HEK293 (cell line): ENCODE results near the gene EPHA4.

Source experiments
- CTCF ChIA-PET: fragments of 350-600 bp; formaldehyde crosslinking; extraction: SDS; loops from one replicate; lab custom pipeline; 2021; ENCODE audit warnings: antibody characterized with exemption; lab: Yijun Ruan, JAX
- POLR2A ChIA-PET: fragments of 300-600 bp; formaldehyde crosslinking; extraction: SDS; loops from one replicate; lab custom pipeline; 2020; ENCODE audit warnings: antibody characterized with exemption, inconsistent platforms; lab: Yijun Ruan, JAX
- H3K27ac ChIP-seq: fragments of 200-500 bp; sonication (Bioruptor generic); 2 replicates; pipeline ENCODE4 v1.5.1; 2014; ENCODE audit warnings: low read depth, low read length, control low read depth, inconsistent platforms; ENCODE audit errors: extremely low read depth
- H3K36me3 ChIP-seq, 2 experiments: fragments of 200-500 bp in 1 of 2; sonication (Bioruptor generic) in 1 of 2; 1 replicate in 1 of 2; 2 replicates in 1 of 2; pipeline ENCODE4 v1.5.1; 2014 to 2017; ENCODE audit warnings: inconsistent platforms in 2 of 2, low read length in 2 of 2; ENCODE audit not compliant: control insufficient read depth in 2 of 2, insufficient read depth in 1 of 2
- H3K4me1 ChIP-seq: fragments of 200-500 bp; sonication (Bioruptor generic); 2 replicates; pipeline ENCODE4 v1.5.1; 2014; ENCODE audit warnings: mild to moderate bottlenecking, low read length, inconsistent platforms; ENCODE audit not compliant: control insufficient read depth, insufficient read depth
- H3K4me3 ChIP-seq: 2 replicates; pipeline ENCODE4 v1.5.1; 2011; ENCODE audit warnings: low read depth, mild to moderate bottlenecking, control low read depth, low read length, moderate library complexity
- H3K9me3 ChIP-seq: fragments of 200-500 bp; sonication (Bioruptor generic); 2 replicates; pipeline ENCODE4 v1.5.1; 2014; ENCODE audit warnings: low read depth, low read length, inconsistent platforms; ENCODE audit not compliant: control insufficient read depth, insufficient read depth
- BCL11A ChIP-seq: fragments of 450-650 bp; formaldehyde crosslinking; IDR thresholded peaks from 2 replicates; pipeline ENCODE4 v1.5.1; 2016; ENCODE audit warnings: low read depth, missing biosample characterization, missing genetic modification characterization
- GLI4 ChIP-seq: fragments of 450-650 bp; formaldehyde crosslinking; IDR thresholded peaks from 2 replicates; pipeline ENCODE4 v1.5.1; 2016; ENCODE audit warnings: missing biosample characterization, missing genetic modification characterization
- KLF1 ChIP-seq: fragments of 450-650 bp; formaldehyde crosslinking; IDR thresholded peaks from 2 replicates; pipeline ENCODE4 v1.5.1; 2016; ENCODE audit warnings: missing biosample characterization, missing genetic modification characterization
- OSR2 ChIP-seq: fragments of 450-650 bp; formaldehyde crosslinking; IDR thresholded peaks from 2 replicates; pipeline ENCODE4 v1.5.1; 2016; ENCODE audit warnings: missing biosample characterization, missing genetic modification characterization
- RBAK ChIP-seq: fragments of 450-650 bp; formaldehyde crosslinking; IDR thresholded peaks from 2 replicates; pipeline ENCODE4 v1.5.1; 2016; ENCODE audit warnings: missing biosample characterization, missing genetic modification characterization
- ZBTB20 ChIP-seq: fragments of 450-650 bp; formaldehyde crosslinking; IDR thresholded peaks from 2 replicates; pipeline ENCODE4 v1.5.1; 2016; ENCODE audit warnings: missing biosample characterization, missing genetic modification characterization
- ZBTB21 ChIP-seq: fragments of 450-650 bp; formaldehyde crosslinking; IDR thresholded peaks from 2 replicates; pipeline ENCODE4 v1.5.1; 2017; ENCODE audit warnings: missing biosample characterization, missing genetic modification characterization
- ZBTB8A ChIP-seq: fragments of 450-650 bp; formaldehyde crosslinking; IDR thresholded peaks from 2 replicates; pipeline ENCODE4 v1.5.1; 2016; ENCODE audit warnings: missing biosample characterization, missing genetic modification characterization
- ZFP3 ChIP-seq: fragments of 450-650 bp; formaldehyde crosslinking; IDR thresholded peaks from 2 replicates; pipeline ENCODE4 v1.5.1; 2016; ENCODE audit warnings: low read depth, missing biosample characterization, missing genetic modification characterization
- ZIC2 ChIP-seq: fragments of 450-650 bp; formaldehyde crosslinking; IDR thresholded peaks from 2 replicates; pipeline ENCODE4 v1.5.1; 2016; ENCODE audit warnings: missing biosample characterization, missing genetic modification characterization
- ZNF121 ChIP-seq: fragments of 450-650 bp; formaldehyde crosslinking; IDR thresholded peaks from 2 replicates; pipeline ENCODE4 v1.5.1; 2016; ENCODE audit warnings: missing biosample characterization, missing genetic modification characterization
- ZNF223 ChIP-seq: fragments of 450-650 bp; formaldehyde crosslinking; IDR thresholded peaks from 2 replicates; pipeline ENCODE4 v1.5.1; 2016; ENCODE audit warnings: missing biosample characterization, missing genetic modification characterization
- ZNF302 ChIP-seq: fragments of 450-650 bp; formaldehyde crosslinking; IDR thresholded peaks from 2 replicates; pipeline ENCODE4 v1.5.1; 2016; ENCODE audit warnings: missing biosample characterization, missing genetic modification characterization, low read depth
- ZNF391 ChIP-seq: fragments of 450-650 bp; formaldehyde crosslinking; IDR thresholded peaks from 2 replicates; pipeline ENCODE4 v1.5.1; 2016; ENCODE audit warnings: low read depth, missing biosample characterization, missing genetic modification characterization, borderline replicate concordance
- ZNF530 ChIP-seq: fragments of 450-650 bp; formaldehyde crosslinking; IDR thresholded peaks from 2 replicates; pipeline ENCODE4 v1.5.1; 2016; ENCODE audit warnings: low read depth, missing biosample characterization, missing genetic modification characterization
- ZNF561 ChIP-seq: fragments of 450-650 bp; IDR thresholded peaks from 2 replicates; pipeline ENCODE4 v1.5.1; 2018; ENCODE audit warnings: missing biosample characterization, missing genetic modification characterization, borderline replicate concordance
- ZNF596 ChIP-seq: fragments of 450-650 bp; IDR thresholded peaks from 2 replicates; pipeline ENCODE4 v1.5.0; 2018; ENCODE audit warnings: missing biosample characterization, mild to moderate bottlenecking, missing genetic modification characterization, moderate library complexity
- ZNF624 ChIP-seq: fragments of 450-650 bp; formaldehyde crosslinking; IDR thresholded peaks from 2 replicates; pipeline ENCODE4 v1.5.1; 2017; ENCODE audit warnings: missing biosample characterization, missing genetic modification characterization
- ZNF664 ChIP-seq: fragments of 450-650 bp; formaldehyde crosslinking; IDR thresholded peaks from 2 replicates; pipeline ENCODE4 v1.5.1; 2016; ENCODE audit warnings: missing biosample characterization, missing genetic modification characterization
- ZNF747 ChIP-seq: fragments of 450-650 bp; formaldehyde crosslinking; IDR thresholded peaks from 2 replicates; pipeline ENCODE4 v1.5.1; 2016; ENCODE audit warnings: missing biosample characterization, missing genetic modification characterization
- ZNF791 ChIP-seq: fragments of 450-650 bp; formaldehyde crosslinking; IDR thresholded peaks from 2 replicates; pipeline ENCODE4 v1.5.1; 2016; ENCODE audit warnings: missing biosample characterization, missing genetic modification characterization
- ZSCAN16 ChIP-seq: fragments of 450-650 bp; formaldehyde crosslinking; IDR thresholded peaks from 2 replicates; pipeline ENCODE4 v1.5.1; 2016; ENCODE audit warnings: missing biosample characterization, missing genetic modification characterization
- TF ChIP-seq, protein P1 (sequence below): fragments of 450-650 bp; formaldehyde crosslinking; IDR thresholded peaks from 2 replicates; pipeline ENCODE4 v1.5.1; 2016; ENCODE audit warnings: missing biosample characterization, missing genetic modification characterization
- TF ChIP-seq, protein P2 (sequence below): fragments of 450-650 bp; formaldehyde crosslinking; IDR thresholded peaks from 2 replicates; pipeline ENCODE4 v1.5.1; 2016; ENCODE audit warnings: missing biosample characterization, missing genetic modification characterization, low read depth
- TF ChIP-seq, protein P3 (sequence below): fragments of 450-650 bp; formaldehyde crosslinking; IDR thresholded peaks from 2 replicates; pipeline ENCODE4 v1.5.1; 2016; ENCODE audit warnings: missing biosample characterization, missing genetic modification characterization

The EPHA4 gene

DNA sequence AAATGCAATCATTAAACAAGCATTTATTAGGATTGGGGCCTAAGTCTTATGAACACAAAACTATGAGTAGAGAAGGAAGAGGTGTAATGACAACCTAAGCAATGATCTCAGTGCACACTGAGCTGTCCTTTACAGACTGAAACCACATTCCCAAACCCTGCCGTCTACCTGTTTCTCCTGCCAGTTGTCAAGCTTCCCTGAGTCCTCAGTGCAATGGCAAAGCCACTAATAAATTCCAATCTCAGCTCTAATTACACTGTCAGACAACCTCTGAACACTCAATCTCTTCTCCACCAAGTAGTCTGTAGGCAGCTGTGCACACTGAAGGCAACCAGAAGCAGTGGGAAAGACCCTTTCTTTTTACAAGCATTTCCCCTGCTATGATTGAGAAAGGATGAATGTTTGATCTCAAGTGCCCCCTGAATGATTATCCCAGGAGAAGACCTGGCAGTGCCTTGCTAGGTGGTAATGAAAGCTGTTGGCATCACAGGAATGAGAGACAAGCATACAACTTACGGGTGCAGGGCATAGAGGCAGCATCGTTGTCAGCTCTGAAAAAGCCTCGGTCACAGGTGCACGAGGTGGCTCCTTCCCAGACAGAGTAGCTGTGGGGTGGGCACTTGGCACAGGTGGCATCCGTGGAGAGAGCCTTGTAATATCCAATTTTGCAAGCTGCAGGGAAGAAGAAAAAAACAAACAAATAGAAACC, 71.4 kb downstream of the EPHA4 start (continued):
- TF ChIP-seq ZNF747 (tag by site-specific recombination) (no peak), ZBTB20 (no peak), RBAK (no peak)
- TF ChIP-seq, all 188 proteins: peak for 0

DNA sequence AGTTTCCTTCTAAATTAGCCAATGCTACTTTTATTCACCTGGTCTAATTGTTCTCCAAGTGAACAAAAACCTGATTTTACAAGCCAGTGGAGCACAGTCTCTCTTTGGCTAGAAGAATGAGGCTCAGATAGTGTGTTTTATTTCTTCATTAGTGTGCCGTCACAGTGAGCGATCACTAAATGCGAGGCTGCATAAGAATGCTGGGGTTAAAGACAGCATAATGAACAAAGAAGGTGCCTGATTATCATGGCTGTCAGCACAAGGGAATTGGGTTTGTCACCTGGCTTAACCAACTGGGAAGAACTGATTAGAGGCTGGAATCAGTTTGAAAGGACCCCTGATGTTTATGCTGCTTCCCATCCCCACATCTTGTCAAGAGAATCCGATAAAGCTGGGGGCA, 76.4 kb downstream of the EPHA4 start:
- Histone ChIP-seq H3K36me3 (peaks cover 0 to 8% of the 10 kb centered on the region in 2 experiments; a peak in 2 of 3 replicates), H3K27ac (no peak overlapping the region), H3K9me3 (no peaks in the 10 kb centered on the region)
- CTCF ChIA-PET = no interaction called here
- TF ChIP-seq ZNF664 (tag by site-specific recombination) = no peak
- TF ChIP-seq ZNF223 = no peak
- no peak for TF ChIP-seq ZNF391 (tag by site-specific recombination)
- no peak for TF ChIP-seq ZBTB8A (tag by site-specific recombination)
- no peak for TF ChIP-seq KLF1 (tag by site-specific recombination)
- TF ChIP-seq, protein P1, sequence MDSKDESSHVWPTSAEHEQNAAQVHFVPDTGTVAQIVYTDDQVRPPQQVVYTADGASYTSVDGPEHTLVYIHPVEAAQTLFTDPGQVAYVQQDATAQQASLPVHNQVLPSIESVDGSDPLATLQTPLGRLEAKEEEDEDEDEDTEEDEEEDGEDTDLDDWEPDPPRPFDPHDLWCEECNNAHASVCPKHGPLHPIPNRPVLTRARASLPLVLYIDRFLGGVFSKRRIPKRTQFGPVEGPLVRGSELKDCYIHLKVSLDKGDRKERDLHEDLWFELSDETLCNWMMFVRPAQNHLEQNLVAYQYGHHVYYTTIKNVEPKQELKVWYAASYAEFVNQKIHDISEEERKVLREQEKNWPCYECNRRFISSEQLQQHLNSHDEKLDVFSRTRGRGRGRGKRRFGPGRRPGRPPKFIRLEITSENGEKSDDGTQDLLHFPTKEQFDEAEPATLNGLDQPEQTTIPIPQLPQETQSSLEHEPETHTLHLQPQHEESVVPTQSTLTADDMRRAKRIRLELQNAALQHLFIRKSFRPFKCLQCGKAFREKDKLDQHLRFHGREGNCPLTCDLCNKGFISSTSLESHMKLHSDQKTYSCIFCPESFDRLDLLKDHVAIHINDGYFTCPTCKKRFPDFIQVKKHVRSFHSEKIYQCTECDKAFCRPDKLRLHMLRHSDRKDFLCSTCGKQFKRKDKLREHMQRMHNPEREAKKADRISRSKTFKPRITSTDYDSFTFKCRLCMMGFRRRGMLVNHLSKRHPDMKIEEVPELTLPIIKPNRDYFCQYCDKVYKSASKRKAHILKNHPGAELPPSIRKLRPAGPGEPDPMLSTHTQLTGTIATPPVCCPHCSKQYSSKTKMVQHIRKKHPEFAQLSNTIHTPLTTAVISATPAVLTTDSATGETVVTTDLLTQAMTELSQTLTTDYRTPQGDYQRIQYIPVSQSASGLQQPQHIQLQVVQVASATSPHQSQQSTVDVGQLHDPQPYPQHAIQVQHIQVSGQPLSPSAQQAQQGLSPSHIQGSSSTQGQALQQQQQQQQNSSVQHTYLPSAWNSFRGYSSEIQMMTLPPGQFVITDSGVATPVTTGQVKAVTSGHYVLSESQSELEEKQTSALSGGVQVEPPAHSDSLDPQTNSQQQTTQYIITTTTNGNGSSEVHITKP (tag by site-specific recombination) = no peak
- TF ChIP-seq ZSCAN16 (tag by site-specific recombination) = no peak
- TF ChIP-seq, all 188 proteins: peak for 0
- Histone ChIP-seq H3K4me1 (peaks cover 6% of the 10 kb centered on the region), H3K4me3 (no peak overlapping the region)
- POLR2A ChIA-PET = no interaction called here

DNA sequence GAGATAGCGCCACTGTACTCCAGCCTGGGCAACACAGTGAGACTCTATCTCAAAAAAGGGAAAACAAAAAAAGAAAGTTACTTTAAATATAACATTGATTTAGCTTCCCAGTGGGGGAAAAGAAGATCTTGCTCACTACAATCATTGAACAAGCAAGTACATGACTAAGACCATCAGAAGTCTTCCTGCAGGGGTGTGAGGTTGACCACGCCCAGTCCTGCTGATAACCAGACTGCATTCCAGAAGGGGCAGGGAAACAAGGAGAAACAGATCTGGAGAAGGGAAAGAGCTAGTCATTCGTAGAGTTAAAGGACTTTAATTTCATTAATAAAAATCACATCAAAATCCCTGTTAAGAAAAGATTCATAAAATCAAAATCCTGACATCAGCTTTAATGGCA, 77.5 kb downstream of the EPHA4 start:
- TF ChIP-seq GLI4 (tag by site-specific recombination) (no peak), ZNF121 (tag by site-specific recombination) (0 out of 2 replicates have a peak, but pooled peaks have one; percentile 26), KLF1 (tag by site-specific recombination) (peak; percentile 83)
- H3K9me3 ChIP-seq = no peaks in the 10 kb centered on the region
- H3K4me3 ChIP-seq = no peak overlapping the region
- H3K36me3 ChIP-seq = no peaks in the 10 kb centered on the region; a peak in 1 of 3 replicates
- H3K4me1 ChIP-seq = peaks cover 6% of the 10 kb centered on the region
- ChIA-PET CTCF (no interaction called here), POLR2A (no interaction called here)
- no peak overlapping the region for H3K27ac ChIP-seq

DNA sequence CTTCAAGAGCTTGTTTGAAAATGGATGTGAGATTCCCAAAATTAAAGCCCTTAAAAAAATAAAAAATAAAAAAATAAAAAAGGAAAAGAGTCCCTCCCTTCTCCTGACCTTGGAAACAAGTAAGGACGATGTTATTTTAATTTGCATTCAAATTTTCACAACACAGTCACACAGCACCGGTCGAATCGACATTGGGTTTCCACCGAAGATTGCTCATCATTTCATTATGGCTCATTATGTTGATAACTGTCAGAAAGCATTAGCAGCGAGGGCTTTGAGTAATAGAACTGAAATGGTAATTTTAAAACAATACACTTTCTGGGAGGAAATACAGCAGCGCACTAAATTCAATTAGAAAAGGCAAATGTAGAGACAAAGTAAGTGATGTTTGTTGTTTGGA, 78.7 kb downstream of the EPHA4 start:
- Histone ChIP-seq H3K4me1 (peaks cover 6% of the 10 kb centered on the region), H3K4me3 (no peak overlapping the region), H3K27ac (no peak overlapping the region), H3K9me3 (no peaks in the 10 kb centered on the region), H3K36me3 (no peaks in the 10 kb centered on the region; a peak in 1 of 3 replicates)
- ChIA-PET POLR2A (no interaction called here), CTCF (interaction anchor here (0.7 kb wide), 1 partner anchor 301 kb away, joined by 4 read pairs; no protein-coding TSS in a partner anchor)
- TF ChIP-seq, protein P2, sequence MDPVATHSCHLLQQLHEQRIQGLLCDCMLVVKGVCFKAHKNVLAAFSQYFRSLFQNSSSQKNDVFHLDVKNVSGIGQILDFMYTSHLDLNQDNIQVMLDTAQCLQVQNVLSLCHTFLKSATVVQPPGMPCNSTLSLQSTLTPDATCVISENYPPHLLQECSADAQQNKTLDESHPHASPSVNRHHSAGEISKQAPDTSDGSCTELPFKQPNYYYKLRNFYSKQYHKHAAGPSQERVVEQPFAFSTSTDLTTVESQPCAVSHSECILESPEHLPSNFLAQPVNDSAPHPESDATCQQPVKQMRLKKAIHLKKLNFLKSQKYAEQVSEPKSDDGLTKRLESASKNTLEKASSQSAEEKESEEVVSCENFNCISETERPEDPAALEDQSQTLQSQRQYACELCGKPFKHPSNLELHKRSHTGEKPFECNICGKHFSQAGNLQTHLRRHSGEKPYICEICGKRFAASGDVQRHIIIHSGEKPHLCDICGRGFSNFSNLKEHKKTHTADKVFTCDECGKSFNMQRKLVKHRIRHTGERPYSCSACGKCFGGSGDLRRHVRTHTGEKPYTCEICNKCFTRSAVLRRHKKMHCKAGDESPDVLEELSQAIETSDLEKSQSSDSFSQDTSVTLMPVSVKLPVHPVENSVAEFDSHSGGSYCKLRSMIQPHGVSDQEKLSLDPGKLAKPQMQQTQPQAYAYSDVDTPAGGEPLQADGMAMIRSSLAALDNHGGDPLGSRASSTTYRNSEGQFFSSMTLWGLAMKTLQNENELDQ (tag by site-specific recombination) = no peak
- TF ChIP-seq BCL11A (tag by site-specific recombination) (no peak), ZIC2 (tag by site-specific recombination) (no peak), OSR2 (tag by site-specific recombination) (no peak), ZBTB21 (no peak), ZNF791 (tag by site-specific recombination) (no peak), ZNF596 (tag by site-specific recombination) (no peak), ZNF302 (tag by site-specific recombination) (no peak), ZNF530 (tag by site-specific recombination) (no peak), ZNF561 (tag by site-specific recombination) (no peak), ZNF624 (tag by site-specific recombination) (no peak), ZFP3 (no peak)
- TF ChIP-seq, protein P3, sequence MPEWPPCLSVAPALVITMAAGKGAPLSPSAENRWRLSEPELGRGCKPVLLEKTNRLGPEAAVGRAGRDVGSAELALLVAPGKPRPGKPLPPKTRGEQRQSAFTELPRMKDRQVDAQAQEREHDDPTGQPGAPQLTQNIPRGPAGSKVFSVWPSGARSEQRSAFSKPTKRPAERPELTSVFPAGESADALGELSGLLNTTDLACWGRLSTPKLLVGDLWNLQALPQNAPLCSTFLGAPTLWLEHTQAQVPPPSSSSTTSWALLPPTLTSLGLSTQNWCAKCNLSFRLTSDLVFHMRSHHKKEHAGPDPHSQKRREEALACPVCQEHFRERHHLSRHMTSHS (tag by site-specific recombination) = no peak
